ENCODE measurements around the gene STAT3.
"Not testable (repeated sequence)": the region's sequence is repeated elsewhere in the genome, so short reads cannot be mapped to it uniquely, and the experiment has no call there.

Gene STAT3

GRCh38 chr17:42345396-42346073 is 42.7 kb downstream of the STAT3 start:
- DNase-seq: no peak

GRCh38 chr17:42342242-42343008 is 45.8 kb downstream of the STAT3 start:
- DNase-seq: peak; percentile 82

GRCh38 chr17:42341568-42341967 is 46.7 kb downstream of the STAT3 start:
- DNase-seq: no peak

- no peak for DNase-seq
Observed at GRCh38 chr17:42340691-42341127, 47.5 kb downstream of the STAT3 start.

GRCh38 chr17:42339221-42339620 is 49.0 kb downstream of the STAT3 start:
- DNase-seq: no peak

- peak; percentile 63 for DNase-seq
Observed at GRCh38 chr17:42338427-42338985, 49.7 kb downstream of the STAT3 start.

GRCh38 chr17:42337442-42337841 is 50.8 kb downstream of the STAT3 start:
- DNase-seq: peak; percentile 92

- DNase-seq: no peak
Observed at GRCh38 chr17:42334677-42335076, 53.6 kb downstream of the STAT3 start.

GRCh38 chr17:42333053-42333452 is 55.2 kb downstream of the STAT3 start:
- no peak for DNase-seq

- DNase-seq: no peak
Observed at GRCh38 chr17:42329025-42329976, 58.9 kb downstream of the STAT3 start.

- no peak for DNase-seq
Observed at GRCh38 chr17:42325026-42325425, 63.2 kb downstream of the STAT3 start.

GRCh38 chr17:42323268-42323773 is 64.9 kb downstream of the STAT3 start:
- no peak for DNase-seq

- peak; percentile 94 for DNase-seq
Observed at GRCh38 chr17:42322382-42323267, 65.6 kb downstream of the STAT3 start.

GRCh38 chr17:42321555-42321954 is 66.7 kb downstream of the STAT3 start:
- no peak for DNase-seq

- DNase-seq: not testable (repeated sequence)
Observed at GRCh38 chr17:42317967-42318366, 70.3 kb downstream of the STAT3 start.

GRCh38 chr17:42317266-42317845 is 70.9 kb downstream of the STAT3 start:
- no peak for DNase-seq

- DNase-seq: no peak
Observed at GRCh38 chr17:42316755-42317154, 71.5 kb downstream of the STAT3 start.

GRCh38 chr17:42315402-42316156 is 72.7 kb downstream of the STAT3 start:
- peak; percentile 59 for DNase-seq

- DNase-seq: no peak
Observed at GRCh38 chr17:42313773-42314566, 74.3 kb downstream of the STAT3 start.

GRCh38 chr17:42313389-42313772 is 74.9 kb downstream of the STAT3 start:
- no peak for DNase-seq
